IMR-90 (cell line): ENCODE measurements around the gene CD93. TPM values are rescaled to one million over a fixed set of nuclear protein-coding genes. Genes with fewer than 3 reads are reported as not detected.

Experiments
- ATAC-seq: fragments of 200-7000 bp; cut with Tn5 transposase; 2 replicates; pipeline ENCODE4 v1.9.1; 2020; ENCODE audit warnings: low read depth, mild to moderate bottlenecking, moderate library complexity
- BruUV-seq: library from RNA; stranded (reverse); fragments of 400-500 nt; replicated peaks from 2 replicates; lab custom pipeline; 2021; lab: Mats Ljungman, UMichigan
- CTCF ChIA-PET: fragments of 300-600 bp; formaldehyde crosslinking; extraction: SDS; loops from one replicate; lab custom pipeline; 2021; ENCODE audit warnings: antibody characterized with exemption; lab: Yijun Ruan, JAX
- POLR2A ChIA-PET: fragments of 300-600 bp; sonication (Branson Sonifier 250); formaldehyde crosslinking; loops from one replicate; lab custom pipeline; 2022; ENCODE audit warnings: antibody characterized with exemption; ENCODE audit not compliant: unreplicated experiment; lab: Charles Lee
- DNase-seq: peaks from one replicate; pipeline ENCODE4 v3.0.0; 2013
- H2AFZ ChIP-seq: replicated peaks from 2 replicates; pipeline ENCODE3; 2013; ENCODE audit warnings: low read length, mild to moderate bottlenecking; ENCODE audit not compliant: poor library complexity
- H2AK5ac ChIP-seq: 2 replicates; pipeline ENCODE4 v1.6.1; 2013; ENCODE audit warnings: low read depth, low read length, inconsistent platforms
- H2AK9ac ChIP-seq: replicated peaks from 2 replicates; pipeline ENCODE3; 2013; ENCODE audit warnings: mild to moderate bottlenecking, low read depth, low read length, moderate library complexity; ENCODE audit not compliant: poor library complexity
- H2BK120ac ChIP-seq: 2 replicates; pipeline ENCODE4 v1.6.1; 2013; ENCODE audit warnings: low read depth, low read length, inconsistent platforms
- H2BK15ac ChIP-seq: 3 replicates; pipeline ENCODE4 v1.6.1; 2013; ENCODE audit warnings: low read depth, low read length, inconsistent platforms
- H2BK20ac ChIP-seq: 2 replicates; pipeline ENCODE4 v1.6.1; 2013; ENCODE audit warnings: low read depth, mild to moderate bottlenecking, inconsistent platforms, low read length, moderate library complexity
- H2BK5ac ChIP-seq: 2 replicates; pipeline ENCODE4 v1.6.1; 2013; ENCODE audit warnings: mild to moderate bottlenecking, low read depth, low read length, inconsistent platforms; ENCODE audit not compliant: poor library complexity, severe bottlenecking
- H3K14ac ChIP-seq: replicated peaks from 2 replicates; pipeline ENCODE4 v1.6.1; 2013; ENCODE audit warnings: low read depth, low read length, inconsistent platforms
- H3K18ac ChIP-seq: 2 replicates; pipeline ENCODE4 v1.6.1; 2013; ENCODE audit warnings: low read depth, low read length, control low read depth
- H3K23ac ChIP-seq: 2 replicates; pipeline ENCODE4 v1.6.1; 2013; ENCODE audit warnings: low read depth, low read length, inconsistent platforms
- H3K27ac ChIP-seq: 2 replicates; pipeline ENCODE4 v1.5.1; 2013; ENCODE audit warnings: mild to moderate bottlenecking, control low read depth, low read length; ENCODE audit not compliant: insufficient read depth
- H3K27me3 ChIP-seq: 2 replicates; pipeline ENCODE4 v1.6.1; 2013; ENCODE audit warnings: low read length; ENCODE audit not compliant: control insufficient read depth, insufficient read depth
- H3K36me3 ChIP-seq: 2 replicates; pipeline ENCODE4 v1.6.1; 2013; ENCODE audit warnings: low read length, mixed read lengths; ENCODE audit not compliant: control insufficient read depth, insufficient read depth
- H3K4ac ChIP-seq: 2 replicates; pipeline ENCODE4 v1.6.1; 2013; ENCODE audit warnings: low read depth, low read length, inconsistent platforms
- H3K4me1 ChIP-seq: 2 replicates; pipeline ENCODE4 v1.6.1; 2013; ENCODE audit warnings: low read length, mixed read lengths; ENCODE audit not compliant: control insufficient read depth, insufficient read depth
- H3K4me2 ChIP-seq: 2 replicates; pipeline ENCODE4 v1.6.1; 2013; ENCODE audit warnings: low read depth, mild to moderate bottlenecking, control low read depth, low read length, moderate library complexity
- H3K4me3 ChIP-seq: 2 replicates; pipeline ENCODE4 v1.5.1; 2013; ENCODE audit warnings: low read depth, mild to moderate bottlenecking, control low read depth, low read length, moderate library complexity; ENCODE audit not compliant: insufficient read depth
- H3K56ac ChIP-seq: 2 replicates; pipeline ENCODE4 v1.6.1; 2013; ENCODE audit warnings: low read length, inconsistent platforms; ENCODE audit not compliant: insufficient read depth; ENCODE audit errors: extremely low read depth
- H3K79me1 ChIP-seq, 2 experiments: 2 replicates each; pipeline ENCODE4 v1.6.1; 2013; ENCODE audit warnings: low read length in 2 of 2, inconsistent platforms in 1 of 2, low read depth in 1 of 2
- H3K9ac ChIP-seq: 2 replicates; pipeline ENCODE4 v1.6.1; 2013; ENCODE audit warnings: low read depth, low read length, control low read depth
- H3K9me1 ChIP-seq: 2 replicates; pipeline ENCODE4 v1.6.1; 2013; ENCODE audit warnings: low read length, inconsistent platforms; ENCODE audit not compliant: insufficient read depth
- H3K9me3 ChIP-seq: 2 replicates; pipeline ENCODE4 v1.6.1; 2013; ENCODE audit warnings: low read length; ENCODE audit not compliant: control insufficient read depth, insufficient read depth
- H4K20me1 ChIP-seq: 2 replicates; pipeline ENCODE4 v1.6.1; 2013; ENCODE audit warnings: low read length, inconsistent platforms; ENCODE audit not compliant: insufficient read depth
- H4K5ac ChIP-seq: 2 replicates; pipeline ENCODE4 v1.6.1; 2013; ENCODE audit warnings: mild to moderate bottlenecking, low read depth, low read length, control low read depth
- H4K8ac ChIP-seq, 2 experiments: 2 replicates each; pipeline ENCODE4 v1.6.1; 2013; ENCODE audit warnings: low read depth in 2 of 2, low read length in 2 of 2, control low read depth in 1 of 2, inconsistent platforms in 1 of 2
- H4K91ac ChIP-seq: 2 replicates; pipeline ENCODE4 v1.6.1; 2013; ENCODE audit warnings: low read depth, low read length, inconsistent platforms; ENCODE audit not compliant: insufficient read depth
- MAFK ChIP-seq: IDR thresholded peaks from 2 replicates; pipeline ENCODE4 v1.6.1; 2012; ENCODE audit warnings: low read depth, low read length, improper control_type of control experiment
- NFE2L2 ChIP-seq: fragments of 150-350 bp; IDR thresholded peaks from 2 replicates; pipeline ENCODE4 v1.6.1; 2016; ENCODE audit warnings: low read depth, mild to moderate bottlenecking, low read length
- RFX5 ChIP-seq: IDR thresholded peaks from 2 replicates; pipeline ENCODE4 v1.8.0; 2012; ENCODE audit warnings: low read depth, mild to moderate bottlenecking, low read length, moderate library complexity
- WGBS, 2 experiments: methylation state at CpG; one replicate each; pipeline versions ENCODE4 v1.1.5 to v1.1.7; 2013; ENCODE audit warnings: missing lambda C conversion rate in 2 of 2; ENCODE audit not compliant: insufficient read length in 1 of 2; ENCODE audit errors: extremely low coverage in 2 of 2; 5-methylcytosine and 5-hydroxymethylcytosine counted together
- dilution Hi-C: fragments of 300-500 bp; cut with HindIII; formaldehyde crosslinking; loops from one replicate; pipeline ENCODE4 v1.14.3; 2018; ENCODE audit warnings: low sequenced_read_pairs; ENCODE audit not compliant: unreplicated experiment
- in situ Hi-C: fragments of 300-500 bp; cut with MboI; formaldehyde crosslinking; loops from 3 replicates; pipeline ENCODE4 v1.14.3; 2019; ENCODE audit warnings: low sequenced_read_pairs, inconsistent platforms, mixed read lengths
- intact Hi-C: fragments of 100-400 bp; cut with micrococcal nuclease; formaldehyde crosslinking; loops from 2 replicates; pipeline ENCODE4 v1.10.0; 2022
- polyA plus RNA-seq, 3 experiments: library from polyadenylated mRNA; depleted of rRNA; stranded (reverse); fragments of >200 nt; gene quantifications; 2 replicates each; pipeline ENCODE4 v1.2.3, GENCODE V29; 2012; ENCODE audit warnings: low replicate concordance in 1 of 3
- total RNA-seq: library from RNA; depleted of rRNA; stranded (reverse); fragments of >200 nt; gene quantifications from 2 replicates; pipeline ENCODE4 v1.2.3, GENCODE V29; 2012

The CD93 gene
- total and polyA plus RNA-seq, 2 of the 4 experiments (the other 2 are of a cell fraction) = under 0.01 to 0.02 TPM

- Histone ChIP-seq H3K4me2 (no peak overlapping the region), H2AK5ac (no peak overlapping the region), H4K8ac (no peak overlapping the region), H3K27me3 (no peaks in the 10 kb centered on the region; the same call in 1 of the 2 replicates), H2AK9ac (peak overlapping the region; percentile 18), H3K9me3 (no peaks in the 10 kb centered on the region), H3K4me3 (no peak overlapping the region), H3K4ac (no peak overlapping the region), H3K9ac (no peak overlapping the region), H3K18ac (no peak overlapping the region), H3K27ac (no peak overlapping the region), H4K5ac (no peak overlapping the region), H2AFZ (no peak overlapping the region), H4K20me1 (no peaks in the 10 kb centered on the region), H3K14ac (no peak overlapping the region), H3K23ac (no peak overlapping the region), H2BK120ac (no peak overlapping the region), H3K36me3 (no peaks in the 10 kb centered on the region), H2BK5ac (no peak overlapping the region), H3K56ac (no peak overlapping the region), H3K4me1 (peaks cover 6% of the 10 kb centered on the region), H4K91ac (no peak overlapping the region), H3K9me1 (no peaks in the 10 kb centered on the region), H2BK20ac (no peak overlapping the region), H2BK15ac (no peak overlapping the region), H3K79me1 (no peaks in the 10 kb centered on the region)
- dilution Hi-C loops (no loop called here), in situ Hi-C loops (no loop called here), intact Hi-C loops (no loop called here)
- no TSS peak for BruUV-seq
- ATAC-seq (no peak), DNase-seq (no peak)
- TF ChIP-seq NFE2L2 = no peak
- no peak for TF ChIP-seq MAFK
- TF ChIP-seq RFX5 = no peak
- ChIA-PET POLR2A (no interaction called here), CTCF (no interaction called here)
- 20% methylated on average over 1 of the region's 12 CpGs; no CpG with 5 or more reads in 1 of the 2 experiments for WGBS, 2 experiments
Measured at GRCh38 chr20:23126281-23127061, 40.3 kb upstream of the CD93 start.
